H9 (cell line): ENCODE measurements around the gene CRAMP1. TPM values are rescaled to one million over a fixed set of nuclear protein-coding genes. Genes with fewer than 3 reads are reported as not detected.

Experiments
- DNase-seq: peaks from one replicate; pipeline ENCODE4 v3.0.0-alpha.2; 2017
- H2AFZ ChIP-seq: one replicate; pipeline ENCODE4 v1.6.1; 2013; ENCODE audit warnings: mild to moderate bottlenecking, low read length, control low read depth, moderate library complexity
- H2AK5ac ChIP-seq: 2 replicates; pipeline ENCODE4 v1.6.1; 2013; ENCODE audit warnings: low read length, control low read depth, mixed read lengths; ENCODE audit not compliant: insufficient read length
- H2BK120ac ChIP-seq: one replicate; pipeline ENCODE4 v1.6.1; 2013; ENCODE audit warnings: low read depth, mild to moderate bottlenecking, low read length, control low read depth, inconsistent platforms; ENCODE audit not compliant: poor library complexity, severe bottlenecking
- H2BK12ac ChIP-seq: 2 replicates; pipeline ENCODE4 v1.6.1; 2013; ENCODE audit warnings: low read length, control low read depth, mixed read lengths, low read depth; ENCODE audit not compliant: insufficient read length
- H2BK15ac ChIP-seq: 2 replicates; pipeline ENCODE4 v1.6.1; 2013; ENCODE audit warnings: low read depth, low read length, control low read depth
- H2BK20ac ChIP-seq: one replicate; pipeline ENCODE4 v1.6.1; 2013; ENCODE audit warnings: low read depth, mild to moderate bottlenecking, low read length, control low read depth, inconsistent platforms; ENCODE audit not compliant: poor library complexity, severe bottlenecking
- H2BK5ac ChIP-seq: 2 replicates; pipeline ENCODE4 v1.6.1; 2013; ENCODE audit warnings: low read length, control low read depth, mixed read lengths; ENCODE audit not compliant: insufficient read length
- H3K14ac ChIP-seq: 2 replicates; pipeline ENCODE4 v1.6.1; 2013; ENCODE audit warnings: low read length, control low read depth; ENCODE audit not compliant: insufficient read depth
- H3K18ac ChIP-seq: 2 replicates; pipeline ENCODE4 v1.6.1; 2013; ENCODE audit warnings: low read depth, mild to moderate bottlenecking, mixed read lengths, low read length, control low read depth; ENCODE audit not compliant: insufficient read length
- H3K23ac ChIP-seq: 2 replicates; pipeline ENCODE4 v1.6.1; 2013; ENCODE audit warnings: low read length, control low read depth, mixed read lengths, low read depth; ENCODE audit not compliant: insufficient read length
- H3K23me2 ChIP-seq: 2 replicates; pipeline ENCODE4 v1.6.1; 2013; ENCODE audit warnings: low read depth, mild to moderate bottlenecking, mixed read lengths, low read length, control low read depth; ENCODE audit not compliant: insufficient read length, poor library complexity, severe bottlenecking
- H3K27ac ChIP-seq: 2 replicates; pipeline ENCODE4 v1.5.1; 2013; ENCODE audit warnings: low read length, control low read depth, mixed read lengths, low read depth; ENCODE audit not compliant: insufficient read length
- H3K27me3 ChIP-seq: 2 replicates; pipeline ENCODE4 v1.6.1; 2013; ENCODE audit warnings: low read length, control low read depth, inconsistent platforms; ENCODE audit not compliant: insufficient read depth
- H3K4ac ChIP-seq: 2 replicates; pipeline ENCODE4 v1.6.1; 2013; ENCODE audit warnings: low read depth, mild to moderate bottlenecking, control low read depth, inconsistent platforms, low read length, moderate library complexity
- H3K4me1 ChIP-seq: 2 replicates; pipeline ENCODE4 v1.6.1; 2013; ENCODE audit warnings: low read length, control low read depth, inconsistent platforms; ENCODE audit not compliant: insufficient read depth
- H3K4me2 ChIP-seq: 2 replicates; pipeline ENCODE4 v1.6.1; 2013; ENCODE audit warnings: low read length, control low read depth, mixed read lengths; ENCODE audit not compliant: insufficient read length, insufficient read depth
- H3K56ac ChIP-seq: 2 replicates; pipeline ENCODE4 v1.6.1; 2013; ENCODE audit warnings: low read depth, mild to moderate bottlenecking, mixed read lengths, low read length, control low read depth; ENCODE audit not compliant: insufficient read length
- H3K79me1 ChIP-seq: 2 replicates; pipeline ENCODE4 v1.6.1; 2013; ENCODE audit warnings: low read depth, mild to moderate bottlenecking, moderate library complexity, low read length, control low read depth, inconsistent platforms; ENCODE audit not compliant: insufficient read depth, poor library complexity, severe bottlenecking
- H3K79me2 ChIP-seq: 2 replicates; pipeline ENCODE4 v1.6.1; 2013; ENCODE audit warnings: low read length, control low read depth, inconsistent platforms; ENCODE audit not compliant: insufficient read depth
- H3K9ac ChIP-seq: 2 replicates; pipeline ENCODE4 v1.6.1; 2013; ENCODE audit warnings: low read length, control low read depth, mixed read lengths; ENCODE audit not compliant: insufficient read length; ENCODE audit errors: extremely low read depth
- H3K9me3 ChIP-seq: one replicate; pipeline ENCODE4 v1.6.1; 2013; ENCODE audit warnings: low read depth, low read length, inconsistent platforms; ENCODE audit not compliant: control insufficient read depth
- H3T11ph ChIP-seq: one replicate; pipeline ENCODE4 v1.6.1; 2013; ENCODE audit warnings: mild to moderate bottlenecking, low read length, control low read depth, inconsistent platforms
- H4K20me1 ChIP-seq: one replicate; pipeline ENCODE4 v1.6.1; 2013; ENCODE audit not compliant: control insufficient read depth, insufficient read length, insufficient read depth
- H4K5ac ChIP-seq: 2 replicates; pipeline ENCODE4 v1.6.1; 2013; ENCODE audit warnings: low read depth, mild to moderate bottlenecking, mixed read lengths, low read length, control low read depth; ENCODE audit not compliant: insufficient read length
- H4K8ac ChIP-seq: replicated peaks from 2 replicates; pipeline ENCODE4 v1.6.1; 2013; ENCODE audit warnings: low read length, control low read depth, mixed read lengths, low read depth; ENCODE audit not compliant: insufficient read length
- H4K91ac ChIP-seq: 2 replicates; pipeline ENCODE4 v1.6.1; 2013; ENCODE audit warnings: low read depth, mild to moderate bottlenecking, moderate library complexity, mixed read lengths, low read length, control low read depth; ENCODE audit not compliant: insufficient read length
- H3K27ac Mint-ChIP-seq, 3 experiments: 2 replicates in 2 of 3; 3 replicates in 1 of 3; pipeline ENCODE4 v1.8.0; 2020 to 2021; ENCODE audit warnings: mixed read lengths in 3 of 3, mild to moderate bottlenecking in 1 of 3, moderate library complexity in 1 of 3
- H3K27me3 Mint-ChIP-seq: 2 replicates; pipeline ENCODE4 v1.8.0; 2021; ENCODE audit warnings: low read depth, mild to moderate bottlenecking, moderate library complexity, mixed read lengths
- H3K36me3 Mint-ChIP-seq, 3 experiments: 2 replicates in 2 of 3; 3 replicates in 1 of 3; pipeline ENCODE4 v1.8.0; 2020 to 2021; ENCODE audit warnings: low read depth in 3 of 3, mixed read lengths in 3 of 3; ENCODE audit not compliant: insufficient read depth in 1 of 3
- H3K4me1 Mint-ChIP-seq, 2 experiments: 2 replicates each; pipeline ENCODE4 v1.8.0; 2020; ENCODE audit warnings: mixed read lengths in 2 of 2
- H3K4me3 Mint-ChIP-seq, 2 experiments: 2 replicates in 1 of 2; 3 replicates in 1 of 2; pipeline ENCODE4 v1.8.0; 2020 to 2021; ENCODE audit warnings: mild to moderate bottlenecking in 2 of 2, mixed read lengths in 2 of 2, moderate library complexity in 1 of 2
- H3K9me3 Mint-ChIP-seq, 2 experiments: 2 replicates in 1 of 2; 3 replicates in 1 of 2; pipeline ENCODE4 v1.8.0; 2020; ENCODE audit warnings: mild to moderate bottlenecking in 2 of 2, mixed read lengths in 2 of 2, moderate library complexity in 1 of 2
- WGBS: extraction: QIAGEN DNeasy Blood & Tissue Kit; methylation state at CpG from one replicate; pipeline ENCODE4 v1.1.7; 2013; ENCODE audit warnings: missing lambda C conversion rate, low lambda C conversion rate, mixed read lengths; ENCODE audit not compliant: insufficient read length; ENCODE audit errors: extremely low coverage; 5-methylcytosine and 5-hydroxymethylcytosine counted together
- total RNA-seq: library from RNA; stranded (reverse); gene quantifications from 2 replicates; pipeline ENCODE4 v1.2.1, GENCODE V29; 2021
- TF ChIP-seq, protein P1 (sequence below): fragments of 200-600 bp; sonication (generic); conservative IDR thresholded peaks from 3 replicates; pipeline ENCODE4 v1.8.0; 2021; ENCODE audit warnings: antibody characterized with exemption, mild to moderate bottlenecking

CRAMP1 gene
- total RNA-seq, 1 experiment from 2014 or later = 46.2 TPM

DNA sequence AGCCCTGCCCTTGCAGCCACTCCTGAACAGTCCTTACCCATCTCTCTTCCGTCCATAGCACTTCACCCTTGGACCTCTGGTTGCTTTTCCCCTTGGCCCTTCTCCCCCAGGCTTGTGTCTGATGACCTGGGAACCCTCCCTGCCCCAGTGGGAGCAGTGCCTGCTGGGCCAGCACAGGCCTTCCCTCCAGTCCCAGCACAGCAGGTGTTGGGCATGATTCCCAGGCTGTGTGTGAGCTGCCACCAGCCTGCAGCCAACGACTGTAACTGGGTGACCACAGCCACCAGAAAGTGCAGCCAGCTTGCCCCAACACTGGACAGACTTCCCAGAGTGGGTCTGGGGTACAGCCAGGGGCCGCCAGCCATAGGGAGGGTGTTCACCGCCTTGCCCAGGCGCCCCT, 30.0 kb downstream of the CRAMP1 start:
- no peak overlapping the region for H3K4me2 ChIP-seq
- H3K27ac ChIP-seq = no peak overlapping the region
- Mint-ChIP-seq H3K36me3 (peaks cover 26 to 84% (median 71%) of the 10 kb centered on the region in 3 experiments), H3K9me3 (no peaks in the 10 kb centered on the region), H3K27me3 (no peaks in the 10 kb centered on the region), H3K27ac (peak overlapping the region in 1 of 3 experiments; percentile 92; a peak in 1 of 7 replicates), H3K4me1 (peaks cover 0 to 14% of the 10 kb centered on the region in 2 experiments; a peak in 2 of 4 replicates), H3K4me3 (no peak overlapping the region)
- no peak overlapping the region for H2AFZ ChIP-seq
- H3K27me3 ChIP-seq = no peaks in the 10 kb centered on the region
- H3K9me3 ChIP-seq = no peaks in the 10 kb centered on the region
- H2AK5ac ChIP-seq = no peak overlapping the region
- no peak overlapping the region for H2BK20ac ChIP-seq
- no peak overlapping the region for H2BK120ac ChIP-seq
- no peak overlapping the region for H4K91ac ChIP-seq
- H3K14ac ChIP-seq = no peak overlapping the region
- no peaks in the 10 kb centered on the region for H3K23me2 ChIP-seq
- no peak overlapping the region for H3K4ac ChIP-seq
- no peak overlapping the region for H3K18ac ChIP-seq
- H3K79me1 ChIP-seq = no peaks in the 10 kb centered on the region
- no peak overlapping the region for H2BK12ac ChIP-seq
- H4K8ac ChIP-seq = no peak overlapping the region
- no peaks in the 10 kb centered on the region for H3K79me2 ChIP-seq
- H2BK5ac ChIP-seq = no peak overlapping the region
- no peak overlapping the region for H2BK15ac ChIP-seq
- no peaks in the 10 kb centered on the region for H4K20me1 ChIP-seq
- H3K4me1 ChIP-seq = no peaks in the 10 kb centered on the region
- TF ChIP-seq, protein P1, sequence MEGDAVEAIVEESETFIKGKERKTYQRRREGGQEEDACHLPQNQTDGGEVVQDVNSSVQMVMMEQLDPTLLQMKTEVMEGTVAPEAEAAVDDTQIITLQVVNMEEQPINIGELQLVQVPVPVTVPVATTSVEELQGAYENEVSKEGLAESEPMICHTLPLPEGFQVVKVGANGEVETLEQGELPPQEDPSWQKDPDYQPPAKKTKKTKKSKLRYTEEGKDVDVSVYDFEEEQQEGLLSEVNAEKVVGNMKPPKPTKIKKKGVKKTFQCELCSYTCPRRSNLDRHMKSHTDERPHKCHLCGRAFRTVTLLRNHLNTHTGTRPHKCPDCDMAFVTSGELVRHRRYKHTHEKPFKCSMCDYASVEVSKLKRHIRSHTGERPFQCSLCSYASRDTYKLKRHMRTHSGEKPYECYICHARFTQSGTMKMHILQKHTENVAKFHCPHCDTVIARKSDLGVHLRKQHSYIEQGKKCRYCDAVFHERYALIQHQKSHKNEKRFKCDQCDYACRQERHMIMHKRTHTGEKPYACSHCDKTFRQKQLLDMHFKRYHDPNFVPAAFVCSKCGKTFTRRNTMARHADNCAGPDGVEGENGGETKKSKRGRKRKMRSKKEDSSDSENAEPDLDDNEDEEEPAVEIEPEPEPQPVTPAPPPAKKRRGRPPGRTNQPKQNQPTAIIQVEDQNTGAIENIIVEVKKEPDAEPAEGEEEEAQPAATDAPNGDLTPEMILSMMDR = no peak
- no peak overlapping the region for H3K9ac ChIP-seq
- H4K5ac ChIP-seq = no peak overlapping the region
- H3K56ac ChIP-seq = no peak overlapping the region
- no peak overlapping the region for H3T11ph ChIP-seq
- no peak overlapping the region for H3K23ac ChIP-seq
- DNase-seq = no peak
- no CpG with 5 or more reads among the region's 5 CpGs for WGBS
